Measurements from ENCODE around the gene TRIM50. TPM values are rescaled to one million over a fixed set of nuclear protein-coding genes. Genes with fewer than 3 reads are reported as not detected.

The TRIM50 gene
- total and polyA plus RNA-seq, 2 of the 13 experiments (the other 11 are each of a cell fraction or from before 2014, with no cell fraction given), result 4.2 to 24.5 TPM

DNA sequence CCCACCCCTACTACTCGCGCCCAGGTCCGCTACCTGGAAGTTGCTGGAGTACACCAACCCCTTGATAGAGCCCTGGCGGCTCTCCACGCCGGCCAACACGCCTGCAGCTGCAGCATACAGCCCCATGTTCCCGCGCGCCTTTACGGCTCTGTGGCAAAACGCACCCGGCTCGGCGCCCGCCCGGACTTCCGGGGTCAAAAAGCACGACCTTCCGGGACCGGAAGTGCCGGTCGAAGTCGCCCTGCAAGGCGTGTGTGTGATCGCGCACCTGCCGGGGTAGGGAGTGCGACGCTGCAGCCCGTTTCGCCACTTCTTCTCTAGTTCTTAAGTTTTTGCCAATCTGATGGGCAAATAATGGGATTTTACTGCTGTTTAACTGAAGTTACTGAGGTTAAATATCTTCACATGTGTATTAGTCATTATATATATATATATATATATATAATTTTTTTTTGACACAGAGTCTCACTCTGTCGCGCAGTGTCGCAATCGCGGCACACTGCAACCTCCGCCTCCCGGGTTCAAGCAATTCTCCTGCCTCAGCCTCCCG lies 19.1 kb downstream of the TRIM50 start, which contains the start of gene NSUN5 (continued):
- no peak for TF ChIP-seq ZNF432 (CRISPR knock-in tag; IDR thresholded peaks at IDR 0.05; ENCODE audit: borderline replicate concordance)
- TF ChIP-seq ZIK1 (CRISPR knock-in tag; IDR thresholded peaks at IDR 0.05; ENCODE audit: borderline replicate concordance, low read depth), result peak; percentile 90; the same call in 1 of the 2 replicates
- TF ChIP-seq ZFY (CRISPR knock-in tag; IDR thresholded peaks at IDR 0.05), result peak; percentile 71
- peak; percentile 97 for TF ChIP-seq ZNF232 (CRISPR knock-in tag; IDR thresholded peaks at IDR 0.05; ENCODE audit: borderline replicate concordance)
- peak; percentile 83 for TF ChIP-seq TMF1 (CRISPR knock-in tag; IDR thresholded peaks at IDR 0.05; ENCODE audit: low read depth)
- TF ChIP-seq ZBTB21 (CRISPR knock-in tag; IDR thresholded peaks at IDR 0.05), result peak; percentile 34; the same call in 1 of the 2 replicates
- no peak for TF ChIP-seq RFX5 (IDR thresholded peaks at IDR 0.05; ENCODE audit: low read depth, low read length)
- peak; percentile 89 for TF ChIP-seq ZNF792 (CRISPR knock-in tag; IDR thresholded peaks at IDR 0.05)
- TF ChIP-seq ZBTB14 (CRISPR knock-in tag; IDR thresholded peaks at IDR 0.05), result peak; percentile 59
- peak in 1 of 2 experiments; percentile 83; a peak in 2 of 4 replicates for TF ChIP-seq KLF16 (CRISPR knock-in tag; IDR thresholded peaks at IDR 0.05)
- TF ChIP-seq, protein P1, sequence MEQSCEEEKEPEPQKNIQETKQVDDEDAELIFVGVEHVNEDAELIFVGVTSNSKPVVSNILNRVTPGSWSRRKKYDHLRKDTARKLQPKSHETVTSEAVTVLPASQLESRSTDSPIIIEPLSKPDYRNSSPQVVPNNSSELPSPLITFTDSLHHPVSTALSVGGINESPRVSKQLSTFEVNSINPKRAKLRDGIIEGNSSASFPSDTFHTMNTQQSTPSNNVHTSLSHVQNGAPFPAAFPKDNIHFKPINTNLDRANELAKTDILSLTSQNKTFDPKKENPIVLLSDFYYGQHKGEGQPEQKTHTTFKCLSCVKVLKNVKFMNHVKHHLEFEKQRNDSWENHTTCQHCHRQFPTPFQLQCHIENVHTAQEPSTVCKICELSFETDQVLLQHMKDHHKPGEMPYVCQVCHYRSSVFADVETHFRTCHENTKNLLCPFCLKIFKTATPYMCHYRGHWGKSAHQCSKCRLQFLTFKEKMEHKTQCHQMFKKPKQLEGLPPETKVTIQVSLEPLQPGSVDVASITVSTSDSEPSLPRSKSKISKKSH (CRISPR knock-in tag; IDR thresholded peaks at IDR 0.05; ENCODE audit: borderline replicate concordance), result no peak
- TF ChIP-seq MEIS2 (CRISPR knock-in tag; IDR thresholded peaks at IDR 0.05), result peak; percentile 82
- TF ChIP-seq HIVEP1 (CRISPR knock-in tag; IDR thresholded peaks at IDR 0.05), result 0 out of 2 replicates have a peak, but pooled peaks have one; percentile 59
- no peak for TF ChIP-seq THYN1 (CRISPR knock-in tag; IDR thresholded peaks at IDR 0.05; ENCODE audit: borderline replicate concordance, low read depth)
- TF ChIP-seq RBFOX2 (IDR thresholded peaks at IDR 0.05; ENCODE audit: low read depth, low read length), result peak; percentile 91
- 0 out of 2 replicates have a peak, but pooled peaks have one; percentile 33 for TF ChIP-seq KLF15 (CRISPR knock-in tag; IDR thresholded peaks at IDR 0.05; ENCODE audit: borderline replicate concordance)
- TF ChIP-seq ETV6 (CRISPR knock-in tag; conservative IDR thresholded peaks at IDR 0.05), result peak; percentile 96
- TF ChIP-seq, protein P2, sequence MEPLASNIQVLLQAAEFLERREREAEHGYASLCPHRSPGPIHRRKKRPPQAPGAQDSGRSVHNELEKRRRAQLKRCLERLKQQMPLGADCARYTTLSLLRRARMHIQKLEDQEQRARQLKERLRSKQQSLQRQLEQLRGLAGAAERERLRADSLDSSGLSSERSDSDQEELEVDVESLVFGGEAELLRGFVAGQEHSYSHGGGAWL (CRISPR knock-in tag; IDR thresholded peaks at IDR 0.05), result peak; percentile 96
- peak; percentile 60 for TF ChIP-seq HNF4G (IDR thresholded peaks at IDR 0.05; ENCODE audit: borderline replicate concordance, low read depth, low read length)
- no peak; the same call in 1 of the 2 replicates for TF ChIP-seq HNF4G (CRISPR knock-in tag; IDR thresholded peaks at IDR 0.05; ENCODE audit: borderline replicate concordance, low read depth)
- peak; percentile 32; the same call in 1 of the 2 replicates for TF ChIP-seq ZNF281 (CRISPR knock-in tag; IDR thresholded peaks at IDR 0.05; ENCODE audit: borderline replicate concordance)
- peak; percentile 92 for TF ChIP-seq ZNF563 (CRISPR knock-in tag; IDR thresholded peaks at IDR 0.05)
- TF ChIP-seq ZNF296 (CRISPR knock-in tag; conservative IDR thresholded peaks at IDR 0.05), result no peak
- TF ChIP-seq BCL6 (CRISPR knock-in tag; IDR thresholded peaks at IDR 0.05), result peak; percentile 35; the same call in 1 of the 2 replicates
